ENCODE data around the gene ERI2. TPM values are rescaled to one million over a fixed set of nuclear protein-coding genes. Genes with fewer than 3 reads are reported as not detected.

Gene ERI2
- total RNA-seq: 21.6 and 26.3 TPM in 2 replicates

GRCh38 chr16:20806168-20807050 is at the start of gene ERI2, which contains the start of gene REXO5:
Gene ERI2 (minus strand): TSS chr16:20806472. CDS start chr16:20806430, 42 bp downstream.
Gene REXO5 (plus strand): TSS chr16:20806527. CDS start chr16:20806954, 427 bp downstream.
- peak within 1 kb of the TSS; percentile 90 for H3K4me3 ChIP-seq (ENCODE audit: low read depth, low read length)
- peak; percentile 60 for TF ChIP-seq CTCF (IDR thresholded peaks at IDR 0.05; ENCODE audit: insufficient read depth, low read depth, low read length)
- DNase-seq (ENCODE audit: low read depth): peak; percentile 96

- no peak overlapping the region for H3K4me3 ChIP-seq (ENCODE audit: low read depth, low read length)
- no peak for DNase-seq (ENCODE audit: low read depth)
- TF ChIP-seq CTCF (IDR thresholded peaks at IDR 0.05; ENCODE audit: insufficient read depth, low read depth, low read length): no peak
Measured at GRCh38 chr16:20854963-20855362, 48.7 kb upstream of the ERI2 start.

GRCh38 chr16:20853981-20854620 is 47.8 kb upstream of the ERI2 start:
- no peak for DNase-seq (ENCODE audit: low read depth)
- no peak for TF ChIP-seq CTCF (IDR thresholded peaks at IDR 0.05; ENCODE audit: insufficient read depth, low read depth, low read length)
- H3K4me3 ChIP-seq (ENCODE audit: low read depth, low read length): no peak overlapping the region

GRCh38 chr16:20853143-20853542 is 46.9 kb upstream of the ERI2 start:
- DNase-seq (ENCODE audit: low read depth): peak; percentile 84
- no peak overlapping the region for H3K4me3 ChIP-seq (ENCODE audit: low read depth, low read length)
- TF ChIP-seq CTCF (IDR thresholded peaks at IDR 0.05; ENCODE audit: insufficient read depth, low read depth, low read length): no peak

- no peak overlapping the region for H3K4me3 ChIP-seq (ENCODE audit: low read depth, low read length)
- peak; percentile 93 for DNase-seq (ENCODE audit: low read depth)
- TF ChIP-seq CTCF (IDR thresholded peaks at IDR 0.05; ENCODE audit: insufficient read depth, low read depth, low read length): no peak
Measured at GRCh38 chr16:20851601-20852000, 45.3 kb upstream of the ERI2 start.

GRCh38 chr16:20850981-20851380 is 44.7 kb upstream of the ERI2 start:
- peak; percentile 47 for DNase-seq (ENCODE audit: low read depth)
- no peak overlapping the region for H3K4me3 ChIP-seq (ENCODE audit: low read depth, low read length)

More at GRCh38 chr16:20850981-20851380, 44.7 kb upstream of the ERI2 start:
- no peak for TF ChIP-seq CTCF (IDR thresholded peaks at IDR 0.05; ENCODE audit: insufficient read depth, low read depth, low read length)

Data from fibroblast of villous mesenchyme (primary cell).